Endothelial cell of umbilical vein (primary cell): ENCODE results near the gene SARNP. TPM values are rescaled to one million over a fixed set of nuclear protein-coding genes. Genes with fewer than 3 reads are reported as not detected.
"Not testable (repeated sequence)": the region's sequence is repeated elsewhere in the genome, so short reads cannot be mapped to it uniquely, and the experiment has no call there.

Source experiments
- BruUV-seq: library from RNA; stranded (reverse); fragments of 400-500 nt; replicated peaks from 2 replicates; lab custom pipeline; 2021; lab: Mats Ljungman, UMichigan
- CTCF ChIA-PET: fragments of 300-600, 350-600 bp; sonication (Branson Sonifier 250); formaldehyde crosslinking; loops from one replicate; lab custom pipeline; 2021; ENCODE audit warnings: antibody characterized with exemption, inconsistent platforms; lab: Charles Lee
- POLR2A ChIA-PET: fragments of 300-600, 350-600 bp; sonication (Branson Sonifier 250); formaldehyde crosslinking; loops from one replicate; lab custom pipeline; 2021; ENCODE audit warnings: antibody characterized with exemption, inconsistent platforms; lab: Charles Lee
- DNase-seq: peaks from one replicate; pipeline ENCODE4 v3.0.0-alpha.2; 2011; ENCODE audit warnings: low read depth, low spot score
- FAIRE-seq: peaks from 2 replicates; lab custom pipeline; 2011; peaks lifted over from hg19 to GRCh38; lab: Jason Lieb, UNC
- H2AFZ ChIP-seq: 2 replicates; pipeline ENCODE4 v1.6.0; 2012; ENCODE audit warnings: low read depth, low read length, control low read depth, inconsistent platforms
- H3K27ac ChIP-seq: 2 replicates; pipeline ENCODE4 v1.5.1; 2011; ENCODE audit warnings: low read depth, mild to moderate bottlenecking, control low read depth, low read length, moderate library complexity; ENCODE audit not compliant: insufficient read depth
- H3K27me3 ChIP-seq, 2 experiments: 2 replicates each; pipeline versions ENCODE4 v1.6.0 to v1.6.1; 2011; ENCODE audit warnings: low read length in 2 of 2, mixed read lengths in 1 of 2; ENCODE audit not compliant: control insufficient read depth in 2 of 2, insufficient read depth in 2 of 2
- H3K36me3 ChIP-seq, 2 experiments: 2 replicates in 1 of 2; 3 replicates in 1 of 2; pipeline ENCODE4 v1.5.1; 2011; ENCODE audit warnings: low read length in 2 of 2, mild to moderate bottlenecking in 1 of 2, moderate library complexity in 1 of 2; ENCODE audit not compliant: control insufficient read depth in 2 of 2, insufficient read depth in 2 of 2; ENCODE audit errors: extremely low read depth in 1 of 2
- H3K4me1 ChIP-seq: 3 replicates; pipeline ENCODE4 v1.5.1; 2011; ENCODE audit warnings: mild to moderate bottlenecking, low read length; ENCODE audit not compliant: control insufficient read depth, insufficient read depth; ENCODE audit errors: extremely low read depth
- H3K4me2 ChIP-seq: 2 replicates; pipeline ENCODE4 v1.6.1; 2011; ENCODE audit warnings: low read length, control low read depth, mixed read lengths; ENCODE audit not compliant: insufficient read depth
- H3K4me3 ChIP-seq, 3 experiments: fragments of 200-600 bp in 1 of 3; sonication (generic), shearing (Covaris generic) in 1 of 3; replicated peaks in 1 of 3; 2 replicates each; pipeline ENCODE4 v1.5.1; 2011 to 2016; ENCODE audit warnings: control low read depth in 3 of 3, low read length in 3 of 3, mild to moderate bottlenecking in 2 of 3, inconsistent platforms in 1 of 3, low read depth in 1 of 3, moderate library complexity in 1 of 3; ENCODE audit not compliant: insufficient read depth in 1 of 3
- H3K79me2 ChIP-seq: 2 replicates; pipeline ENCODE4 v1.6.0; 2012; ENCODE audit warnings: low read length, inconsistent platforms; ENCODE audit not compliant: control insufficient read depth, insufficient read depth
- H3K9ac ChIP-seq: replicated peaks from 2 replicates; pipeline ENCODE3; 2011; ENCODE audit warnings: low read length, control low read depth; ENCODE audit not compliant: insufficient read depth; ENCODE audit errors: extremely low read depth
- H3K9me1 ChIP-seq: replicated peaks from 3 replicates; pipeline ENCODE4 v1.6.0; 2011; ENCODE audit warnings: mild to moderate bottlenecking, low read length; ENCODE audit not compliant: control insufficient read depth, insufficient read depth; ENCODE audit errors: extremely low read depth
- H3K9me3 ChIP-seq: replicated peaks from 2 replicates; pipeline ENCODE4 v1.5.1; 2012; ENCODE audit warnings: low read length, inconsistent platforms; ENCODE audit not compliant: control insufficient read depth, insufficient read depth
- H4K20me1 ChIP-seq: replicated peaks from 2 replicates; pipeline ENCODE3; 2011; ENCODE audit warnings: mild to moderate bottlenecking, low read length; ENCODE audit not compliant: control insufficient read depth, insufficient read depth; ENCODE audit errors: extremely low read depth
- EZH2 ChIP-seq: IDR thresholded peaks from 2 replicates; pipeline ENCODE4 v1.6.1; 2012; ENCODE audit warnings: borderline replicate concordance, low read depth, mild to moderate bottlenecking, moderate library complexity, low read length, inconsistent platforms; ENCODE audit not compliant: severe bottlenecking
- FOS ChIP-seq: IDR thresholded peaks from 2 replicates; pipeline ENCODE4 v1.6.1; 2011; ENCODE audit warnings: mild to moderate bottlenecking, low read length, moderate library complexity, borderline replicate concordance; ENCODE audit not compliant: insufficient read depth
- JUN ChIP-seq: IDR thresholded peaks from 2 replicates; pipeline ENCODE4 v1.6.1; 2011; ENCODE audit warnings: borderline replicate concordance, low read depth; ENCODE audit not compliant: insufficient read length, insufficient read depth
- MYC ChIP-seq: IDR thresholded peaks from one replicate; pipeline ENCODE4 v1.6.1; 2011; ENCODE audit warnings: mild to moderate bottlenecking, low read depth, low read length
- POLR2A ChIP-seq: IDR thresholded peaks from 2 replicates; pipeline ENCODE4 v1.6.1; 2012; ENCODE audit warnings: low read depth, mild to moderate bottlenecking, control low read depth, low read length
- POLR2AphosphoS5 ChIP-seq: IDR thresholded peaks from 2 replicates; pipeline ENCODE4 v1.6.1; 2012; ENCODE audit warnings: low read depth, mild to moderate bottlenecking, control low read depth, low read length, moderate library complexity; ENCODE audit not compliant: insufficient read depth
- dilution Hi-C: fragments of 300-500 bp; cut with MboI; formaldehyde crosslinking; loops from one replicate; pipeline ENCODE4 v1.15.0; 2019; ENCODE audit warnings: low sequenced_read_pairs; ENCODE audit not compliant: extremely low pct_ligation_motif_present
- intact Hi-C: fragments of 100-400 bp; cut with micrococcal nuclease; formaldehyde crosslinking; loops from one replicate; pipeline ENCODE4 v1.10.0; 2022
- polyA plus RNA-seq, 4 experiments: library from polyadenylated mRNA; depleted of rRNA in 3 of 4; stranded (reverse) in 3 of 4; unstranded in 1 of 4; fragments of >200 nt; gene quantifications; 2 replicates each; pipeline versions ENCODE4 v1.2.1 to v1.2.3, GENCODE V29; 2011 to 2012; ENCODE audit warnings: missing spikeins in 1 of 4
- total RNA-seq: library from RNA; stranded (reverse); gene quantifications from 2 replicates; pipeline ENCODE4 v1.2.3, GENCODE V29; 2021
- TF ChIP-seq, protein P1 (sequence below): IDR thresholded peaks from 2 replicates; pipeline ENCODE4 v1.6.1; 2011; ENCODE audit not compliant: insufficient read depth, insufficient read length
- TF ChIP-seq, protein P2 (sequence below), 2 donors: IDR thresholded peaks; 1 replicate in 1 of 2; 2 replicates in 1 of 2; pipeline ENCODE4 v1.5.1; 2011; ENCODE audit warnings: low read length in 2 of 2, mild to moderate bottlenecking in 2 of 2, moderate library complexity in 2 of 2, control low read depth in 1 of 2, inconsistent platforms in 1 of 2, low read depth in 1 of 2; ENCODE audit not compliant: insufficient read depth in 1 of 2; ENCODE audit errors: extremely low read depth in 1 of 2

SARNP gene
- total and polyA plus RNA-seq, 2 donors (not counting 3 experiments of a cell fraction or from before 2014, with no cell fraction given), result 88.1 to 101 TPM

DNA sequence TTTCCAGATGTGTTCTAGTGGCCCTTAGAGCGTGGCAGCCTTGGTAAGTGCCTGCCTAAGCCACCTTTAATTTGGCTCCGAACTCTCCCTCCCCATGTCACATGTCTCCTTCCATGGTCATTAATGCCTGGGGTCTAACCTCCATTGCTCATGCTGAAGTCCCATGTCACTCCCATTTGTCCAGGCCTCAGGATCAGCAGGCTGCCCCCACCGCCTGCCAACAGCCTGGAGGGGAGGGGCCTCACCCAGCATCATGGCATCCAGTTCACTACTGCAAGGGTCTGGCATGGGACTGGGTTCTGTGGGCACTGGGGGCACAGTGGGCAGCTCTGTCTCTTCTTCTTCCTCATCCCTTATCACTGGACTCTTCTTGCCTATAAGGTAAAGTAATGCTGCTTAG lies 20.8 kb upstream of the SARNP start:
- Histone ChIP-seq H3K9me3 (no peaks in the 10 kb centered on the region), H3K9ac (no peak overlapping the region), H3K4me1 (peaks cover 8% of the 10 kb centered on the region), H3K4me3 (no peak overlapping the region), H3K4me2 (no peak overlapping the region), H3K36me3 (no peaks in the 10 kb centered on the region), H3K27ac (no peak overlapping the region), H3K79me2 (no peaks in the 10 kb centered on the region), H2AFZ (no peak overlapping the region), H4K20me1 (no peaks in the 10 kb centered on the region), H3K9me1 (no peaks in the 10 kb centered on the region), H3K27me3 (no peaks in the 10 kb centered on the region)
- no peak for TF ChIP-seq JUN
- TF ChIP-seq, protein P1, sequence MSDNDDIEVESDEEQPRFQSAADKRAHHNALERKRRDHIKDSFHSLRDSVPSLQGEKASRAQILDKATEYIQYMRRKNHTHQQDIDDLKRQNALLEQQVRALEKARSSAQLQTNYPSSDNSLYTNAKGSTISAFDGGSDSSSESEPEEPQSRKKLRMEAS, result no peak
- TF ChIP-seq POLR2A, result no peak
- TF ChIP-seq MYC, result no peak
- no peak for TF ChIP-seq EZH2
- TF ChIP-seq, protein P2, sequence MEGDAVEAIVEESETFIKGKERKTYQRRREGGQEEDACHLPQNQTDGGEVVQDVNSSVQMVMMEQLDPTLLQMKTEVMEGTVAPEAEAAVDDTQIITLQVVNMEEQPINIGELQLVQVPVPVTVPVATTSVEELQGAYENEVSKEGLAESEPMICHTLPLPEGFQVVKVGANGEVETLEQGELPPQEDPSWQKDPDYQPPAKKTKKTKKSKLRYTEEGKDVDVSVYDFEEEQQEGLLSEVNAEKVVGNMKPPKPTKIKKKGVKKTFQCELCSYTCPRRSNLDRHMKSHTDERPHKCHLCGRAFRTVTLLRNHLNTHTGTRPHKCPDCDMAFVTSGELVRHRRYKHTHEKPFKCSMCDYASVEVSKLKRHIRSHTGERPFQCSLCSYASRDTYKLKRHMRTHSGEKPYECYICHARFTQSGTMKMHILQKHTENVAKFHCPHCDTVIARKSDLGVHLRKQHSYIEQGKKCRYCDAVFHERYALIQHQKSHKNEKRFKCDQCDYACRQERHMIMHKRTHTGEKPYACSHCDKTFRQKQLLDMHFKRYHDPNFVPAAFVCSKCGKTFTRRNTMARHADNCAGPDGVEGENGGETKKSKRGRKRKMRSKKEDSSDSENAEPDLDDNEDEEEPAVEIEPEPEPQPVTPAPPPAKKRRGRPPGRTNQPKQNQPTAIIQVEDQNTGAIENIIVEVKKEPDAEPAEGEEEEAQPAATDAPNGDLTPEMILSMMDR (IDR thresholded peaks at IDR 0.05; ENCODE audit: extremely low read depth in 1 of 2, insufficient read depth in 1 of 2, low read depth in 1 of 2, low read length in 2 of 2), result no peak
- no peak for TF ChIP-seq POLR2AphosphoS5
- TF ChIP-seq FOS, result no peak
- DNase-seq (no peak), FAIRE-seq (no peak)
- intact Hi-C loops, result no loop called here
- BruUV-seq, result no TSS peak
- dilution Hi-C loops, result no loop called here
- ChIA-PET POLR2A (interaction anchor here (1.5 kb wide), 1 partner anchor 9 kb away, joined by 4 read pairs; the partner anchor contains the start of gene DNAJC14), CTCF (interaction anchor here (0.7 kb wide), 1 partner anchor 20 kb away, joined by 3 read pairs; no protein-coding TSS in a partner anchor)

DNA sequence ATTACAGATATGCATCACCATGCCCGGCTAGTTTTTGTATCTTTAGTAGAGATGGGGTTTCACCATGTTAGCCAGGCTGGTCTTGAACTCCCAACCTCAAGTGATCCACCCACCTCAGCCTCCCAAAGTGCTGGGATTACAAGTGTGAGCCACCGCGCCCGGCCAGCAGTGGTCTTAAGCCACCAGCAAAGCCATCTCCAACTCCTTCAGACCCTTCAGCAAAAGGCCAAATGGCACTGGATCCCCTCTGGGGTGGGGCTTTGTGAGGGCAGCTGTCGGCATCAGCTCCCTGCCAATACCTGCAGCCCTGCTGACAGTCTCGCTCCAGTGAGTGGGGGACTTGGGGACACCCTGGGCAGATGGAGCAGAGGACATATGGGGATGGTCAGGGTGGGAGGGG lies 16.9 kb upstream of the SARNP start:
- DNase-seq, H4K20me1 ChIP-seq, H3K27ac ChIP-seq, H3K4me3 ChIP-seq, BruUV-seq, dilution Hi-C loops, H3K9ac ChIP-seq, H3K9me1 ChIP-seq, H2AFZ ChIP-seq, H3K9me3 ChIP-seq, H3K79me2 ChIP-seq, POLR2A ChIA-PET, H3K4me1 ChIP-seq, H3K4me2 ChIP-seq, H3K27me3 ChIP-seq, FAIRE-seq, intact Hi-C loops, H3K36me3 ChIP-seq: not testable (repeated sequence)
- CTCF ChIA-PET, result interaction anchor here (2.3 kb wide), 1 partner anchor 93 kb away, joined by 6 read pairs; the partner anchor contains the start of gene PYM1
